ENCODE results near the gene HHAT.
A peak's percentile ranks its signal among the peaks of the same experiment; 100 is the strongest.
"Not testable (repeated sequence)": the region's sequence is repeated elsewhere in the genome, so short reads cannot be mapped to it uniquely, and the experiment has no call there.

The HHAT gene

DNA sequence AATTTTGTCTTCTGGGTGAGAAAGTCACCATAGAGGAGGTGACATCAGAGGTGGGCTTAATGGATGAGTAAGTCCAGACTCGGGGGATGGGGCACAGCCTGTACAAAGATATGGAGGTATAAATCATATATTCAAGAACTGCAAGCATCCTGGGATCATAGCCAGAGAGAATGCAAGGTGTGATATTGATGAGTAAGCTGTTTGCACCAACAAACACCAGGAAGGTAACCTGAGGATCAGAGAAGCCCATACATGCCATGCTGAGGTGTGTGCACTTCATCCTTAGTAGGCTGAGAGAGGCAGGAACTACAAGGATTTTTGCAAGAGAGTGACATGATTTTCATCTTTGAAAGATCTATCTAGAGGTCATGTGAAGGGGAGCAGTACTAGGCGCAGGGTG lies 306.4 kb downstream of the HHAT start:
- intact Hi-C loops (cut with DNase I), result no loop called here
- DNase-seq, result no peak

DNA sequence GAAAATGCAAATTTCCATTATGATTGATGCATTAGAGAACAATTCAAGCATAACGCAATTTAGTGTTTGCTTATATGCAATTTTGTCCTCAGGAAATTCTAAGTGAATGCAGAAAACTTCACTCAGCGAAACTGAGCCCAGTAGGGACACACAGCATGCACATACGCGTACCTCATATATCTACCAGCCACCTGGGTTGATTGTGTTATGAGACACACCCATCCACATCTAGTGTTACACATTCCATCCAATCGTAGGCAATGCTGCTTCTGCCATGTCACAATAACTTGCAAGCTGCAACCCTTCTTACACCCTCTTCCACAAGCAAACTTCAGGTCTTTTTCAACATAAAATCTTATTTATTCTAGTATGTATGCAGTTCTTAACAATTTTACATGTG lies 312.9 kb downstream of the HHAT start:
- DNase-seq, result no peak
- intact Hi-C loops (cut with DNase I), result no loop called here

DNA sequence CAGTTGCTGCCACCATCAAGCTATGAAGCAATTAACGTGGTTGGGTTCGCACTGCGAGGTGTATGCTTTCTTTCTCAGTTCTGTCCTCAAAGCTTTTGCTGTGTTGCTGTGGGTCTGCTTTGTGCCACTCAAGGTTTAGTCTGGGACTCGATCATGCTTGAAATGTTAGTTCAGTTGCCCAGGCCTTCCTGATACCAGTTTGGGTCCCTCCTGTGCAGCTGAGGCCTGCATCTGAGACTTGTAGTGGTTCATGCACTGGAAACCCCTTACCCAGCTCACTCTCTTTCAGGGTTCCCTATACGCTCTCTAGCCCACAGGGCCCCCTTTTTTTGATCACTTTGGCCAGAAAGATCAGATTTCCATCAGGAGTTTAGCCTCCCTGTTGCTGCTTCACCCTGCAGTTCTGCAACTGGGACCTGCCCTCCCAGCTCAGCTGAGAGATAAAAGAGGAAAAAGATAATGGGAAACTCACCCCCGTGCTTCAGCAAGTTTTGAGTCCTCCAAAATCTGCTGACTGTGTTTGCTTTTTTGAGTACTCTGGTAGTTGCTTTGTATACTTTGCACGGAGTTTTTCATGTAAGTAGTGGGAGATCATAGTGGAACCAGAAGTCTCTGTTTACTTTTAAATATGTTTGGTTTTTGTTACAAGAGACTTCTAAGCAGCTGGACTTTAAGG lies 317.0 kb downstream of the HHAT start:
- intact Hi-C loops (cut with DNase I), result no loop called here
- DNase-seq, result peak in 1 of 42 donors; percentile 14

DNA sequence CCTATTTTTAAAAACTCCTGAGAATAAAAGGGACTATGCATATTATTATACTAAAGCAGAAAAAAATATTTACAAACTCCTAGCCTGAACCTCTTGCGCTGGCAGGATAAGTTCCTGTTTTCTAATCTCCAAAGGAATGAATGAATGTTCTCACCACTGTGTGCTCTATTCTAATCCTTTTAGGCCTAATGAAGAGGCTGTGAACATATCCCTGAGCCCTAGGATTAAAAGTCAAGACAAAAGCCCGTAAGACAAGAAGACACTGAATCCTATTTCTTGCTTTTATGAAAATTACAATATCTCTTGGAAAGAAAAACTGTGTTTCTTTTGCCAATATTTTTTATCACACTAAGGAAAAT lies 317.5 kb downstream of the HHAT start:
- intact Hi-C loops (cut with DNase I), result no loop called here
- DNase-seq, result no peak

DNA sequence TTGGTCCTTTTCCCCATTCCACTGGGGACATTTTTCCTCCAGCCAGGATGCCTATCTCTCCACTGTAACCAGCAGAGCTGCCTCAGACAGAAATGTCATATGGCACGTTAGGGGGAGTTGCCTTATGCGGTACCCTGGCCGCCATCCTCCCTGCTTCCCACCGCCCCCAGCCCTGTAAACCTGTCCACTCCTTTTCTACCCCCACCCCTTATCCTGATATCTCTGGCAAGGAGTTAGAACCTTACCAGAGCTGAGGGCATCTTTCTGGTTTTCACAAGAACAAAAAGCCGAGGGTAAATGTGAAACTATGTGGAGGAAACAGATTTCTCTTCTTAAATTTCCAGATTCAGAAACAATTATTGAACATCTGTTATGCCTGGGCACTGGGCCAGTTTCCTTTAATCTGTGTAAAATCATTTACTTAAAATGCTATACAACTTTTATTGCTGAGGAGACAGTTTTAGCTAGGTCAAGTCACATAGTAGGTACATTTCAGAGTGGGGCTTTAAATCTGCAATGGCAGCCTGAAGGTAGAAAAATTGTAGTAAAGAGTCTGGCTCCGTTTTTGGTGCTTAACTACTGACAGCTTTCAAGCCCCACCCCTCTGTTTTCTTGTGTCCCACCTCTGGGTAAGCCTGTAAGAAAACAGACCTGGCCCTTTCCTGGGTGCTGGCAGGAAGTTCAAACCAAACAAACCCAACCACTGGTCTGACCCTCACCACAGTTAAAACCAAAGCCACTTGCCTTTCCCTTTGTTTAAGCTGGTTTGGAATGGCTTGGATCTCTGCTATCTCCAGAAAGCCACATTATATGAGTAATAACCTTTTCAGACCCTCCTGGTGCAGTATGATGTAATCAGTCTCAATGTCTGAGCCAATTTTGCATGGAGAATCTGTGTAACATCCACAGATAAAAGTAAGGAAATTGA lies 319.0 kb downstream of the HHAT start:
- DNase-seq, result no peak
- intact Hi-C loops (cut with DNase I), result no loop called here

DNA sequence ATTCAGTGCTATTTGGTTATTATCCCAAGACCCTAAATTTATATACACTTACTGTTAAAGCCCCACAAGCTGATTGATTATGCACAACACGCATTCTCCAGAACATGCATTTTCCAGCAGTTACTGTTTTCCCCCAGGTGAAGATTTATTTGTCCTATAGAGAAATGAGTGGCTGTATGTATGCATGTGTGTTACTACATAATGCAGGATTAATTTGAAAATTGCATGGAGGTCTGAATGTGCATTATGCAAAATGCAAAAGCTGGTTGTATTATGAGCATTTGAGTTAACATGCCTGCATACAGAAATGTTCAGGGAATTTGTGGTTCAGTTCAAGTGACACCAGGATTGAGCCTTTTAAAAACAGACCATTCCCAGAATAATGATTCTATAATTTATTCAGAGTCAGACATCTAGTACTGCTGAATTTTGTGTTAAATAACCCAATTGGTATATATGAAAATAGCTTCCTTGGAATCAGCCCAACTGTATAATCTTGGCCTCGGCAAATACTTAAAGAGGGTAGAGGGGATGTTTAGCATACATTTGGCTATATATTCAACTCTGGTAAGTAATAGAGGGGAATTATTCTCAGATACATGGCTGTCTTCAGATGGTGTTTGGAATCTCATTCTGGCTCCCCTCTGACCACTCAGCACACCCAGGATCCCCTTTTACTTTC lies 320.0 kb downstream of the HHAT start:
- DNase-seq, result no peak
- intact Hi-C loops (cut with DNase I), result no loop called here

DNA sequence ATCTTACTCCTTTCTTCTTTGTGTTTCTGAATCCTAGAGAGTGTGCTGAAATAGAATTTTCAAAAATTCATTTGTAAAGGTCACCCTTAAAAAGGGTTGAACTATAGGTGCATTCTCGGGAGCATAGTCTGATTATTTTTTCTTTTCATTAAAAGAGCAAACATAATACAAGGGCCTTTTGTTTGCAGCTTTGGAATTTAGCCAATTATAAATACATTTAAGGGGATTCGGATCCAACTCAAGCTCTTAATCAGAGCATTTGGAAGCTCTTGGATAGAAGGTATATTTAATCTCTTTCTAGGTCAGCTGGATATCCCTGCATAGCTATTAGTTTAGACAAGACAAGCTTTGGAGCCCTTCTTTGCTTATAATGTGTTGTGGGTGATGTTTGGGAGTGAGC lies 321.7 kb downstream of the HHAT start:
- no peak for DNase-seq
- intact Hi-C loops (cut with DNase I), result no loop called here

DNA sequence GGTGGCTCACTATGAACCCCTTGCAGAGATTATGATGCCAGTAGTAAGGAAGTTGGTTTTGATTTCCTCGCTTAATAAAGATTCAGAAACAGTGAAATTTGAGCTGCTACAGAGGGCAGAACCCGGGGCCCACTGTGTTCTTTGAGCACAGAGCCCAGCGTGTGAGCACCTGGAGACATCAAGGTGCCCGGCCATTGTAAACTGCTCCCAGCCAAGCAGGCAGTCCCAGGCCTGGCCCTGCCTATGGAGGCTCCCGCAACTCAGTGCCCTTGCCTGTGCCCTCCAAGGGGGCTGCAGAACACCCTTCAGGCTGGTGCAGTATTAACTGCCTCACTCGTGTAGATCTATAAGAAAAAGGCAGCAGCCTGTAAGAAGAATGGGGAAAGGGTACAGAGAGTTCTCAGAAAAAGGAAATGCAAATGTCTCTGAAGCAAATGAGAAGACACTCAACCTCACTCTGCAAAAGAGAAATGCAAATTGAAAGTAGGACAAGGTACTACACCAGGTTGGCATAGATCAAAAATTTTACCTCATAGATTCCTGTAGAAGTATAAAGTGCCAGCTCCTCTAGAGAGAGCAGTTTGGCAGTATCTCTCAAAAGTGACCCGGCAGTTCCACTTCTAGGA lies 323.7 kb downstream of the HHAT start:
- intact Hi-C loops (cut with DNase I), result no loop called here
- no peak for DNase-seq

DNA sequence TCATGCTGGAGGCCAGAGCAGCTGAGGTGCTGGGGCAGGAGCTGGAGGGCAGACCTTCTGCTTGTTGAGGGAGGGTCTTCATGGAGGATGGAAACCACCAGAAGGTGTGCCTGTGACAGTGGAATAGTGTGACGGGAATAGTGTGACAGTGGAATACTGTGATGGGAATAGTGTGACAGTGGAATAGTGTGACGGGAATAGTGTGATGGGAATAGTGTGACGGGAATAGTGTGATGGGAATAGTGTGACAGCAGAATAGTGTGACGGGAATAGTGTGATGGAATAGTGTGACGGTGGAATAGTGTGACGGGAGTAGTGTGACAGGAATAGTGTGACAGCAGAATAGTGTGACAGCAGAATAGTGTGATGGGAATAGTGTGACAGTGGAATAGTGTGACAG lies 325.1 kb downstream of the HHAT start:
- no peak for DNase-seq
- intact Hi-C loops (cut with DNase I), result no loop called here

DNA sequence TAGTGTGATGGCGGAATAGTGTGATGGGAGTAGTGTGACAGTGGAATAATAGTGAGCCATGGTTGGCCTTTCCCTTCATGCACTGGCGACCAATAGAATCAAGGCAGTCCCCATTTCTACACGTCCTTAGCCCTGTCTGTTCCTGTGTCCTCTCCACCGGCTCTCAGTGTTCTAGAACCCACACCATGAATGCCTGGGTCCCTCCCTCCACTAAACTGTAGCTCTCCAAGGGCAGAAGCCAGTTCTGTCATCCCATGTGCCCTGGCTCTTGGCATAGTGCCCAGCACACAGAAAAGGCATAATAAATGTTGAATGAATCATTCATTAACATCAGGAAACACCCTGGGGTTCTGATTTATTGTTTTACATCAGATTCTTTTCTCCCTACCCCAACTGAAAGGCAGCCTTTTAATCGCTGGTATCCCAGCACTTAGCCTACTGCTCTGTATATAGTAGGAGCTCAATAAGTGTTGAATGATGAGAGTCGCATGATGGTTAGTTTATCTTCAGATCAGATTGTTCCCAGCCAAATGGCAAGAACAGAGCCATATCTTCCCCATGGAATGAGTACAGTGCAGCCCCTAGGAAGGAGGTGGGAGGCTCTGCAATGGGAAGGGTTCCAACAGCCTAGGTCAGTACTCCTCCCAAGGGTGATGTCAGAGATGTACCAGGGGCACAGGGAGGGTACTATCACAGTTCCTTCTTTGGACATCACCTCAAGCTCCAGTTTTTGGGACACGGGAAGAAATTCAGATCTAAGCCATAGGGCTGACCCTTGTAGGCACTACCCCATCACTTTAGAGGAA lies 325.7 kb downstream of the HHAT start:
- DNase-seq, result no peak
- intact Hi-C loops (cut with DNase I), result no loop called here

DNA sequence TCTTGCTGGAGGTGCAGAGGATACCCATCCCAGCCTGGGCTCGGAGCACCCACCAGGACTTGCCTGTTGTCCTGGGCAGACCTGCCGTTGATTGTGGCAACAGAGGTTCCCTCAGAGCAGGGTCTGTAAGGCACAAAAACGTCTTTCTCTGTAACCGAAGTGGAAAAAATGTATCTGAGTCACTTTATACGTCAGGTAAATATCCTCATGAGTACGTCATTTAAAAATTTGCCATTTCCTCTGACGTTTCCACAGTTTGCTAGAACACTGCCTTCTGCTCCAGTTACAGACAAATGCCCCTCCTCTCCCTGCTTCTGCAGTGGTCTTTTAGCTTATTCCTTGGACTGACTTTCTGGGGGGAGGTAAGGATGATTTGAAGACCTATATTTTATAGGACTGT lies 326.8 kb downstream of the HHAT start:
- no peak for DNase-seq
- intact Hi-C loops (cut with DNase I), result no loop called here

DNA sequence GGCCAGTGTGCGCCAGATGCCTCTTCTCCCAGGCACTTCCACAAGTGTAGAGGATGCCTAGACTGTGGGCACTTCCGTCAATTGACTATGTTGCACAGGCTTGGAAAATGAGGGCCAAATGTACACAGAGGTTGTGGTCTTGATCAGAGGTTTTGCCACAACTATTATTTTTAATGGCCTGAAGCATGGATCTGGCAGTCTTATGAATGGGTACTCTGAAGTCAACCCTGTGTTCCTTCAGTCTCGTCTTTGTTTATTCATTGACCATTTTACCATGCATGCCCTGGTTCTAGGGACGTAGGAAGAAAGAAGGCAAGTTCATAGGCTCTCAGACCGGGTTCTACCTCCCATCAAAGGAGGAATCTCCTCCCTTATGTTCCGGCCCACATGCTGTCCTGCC lies 329.1 kb downstream of the HHAT start:
- intact Hi-C loops (cut with DNase I), result no loop called here
- DNase-seq, result no peak

DNA sequence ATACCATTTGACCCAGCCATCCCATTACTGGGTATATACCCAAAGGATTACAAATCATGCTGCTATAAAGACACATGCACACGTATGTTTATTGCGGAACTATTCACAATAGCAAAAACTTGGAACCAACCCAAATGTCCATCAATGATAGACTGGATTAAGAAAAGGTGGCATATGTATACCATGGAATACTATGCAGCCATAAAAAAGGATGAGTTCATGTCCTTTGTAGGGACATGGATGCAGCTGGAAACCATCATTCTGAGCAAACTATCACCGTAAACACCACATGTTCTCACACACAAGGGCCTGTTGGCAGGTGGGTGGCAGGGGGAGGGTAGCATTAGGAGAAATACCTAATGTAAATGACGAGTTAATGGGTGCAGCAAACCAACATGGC lies 332.8 kb downstream of the HHAT start:
- intact Hi-C loops (cut with DNase I); DNase-seq: not testable (repeated sequence)

DNA sequence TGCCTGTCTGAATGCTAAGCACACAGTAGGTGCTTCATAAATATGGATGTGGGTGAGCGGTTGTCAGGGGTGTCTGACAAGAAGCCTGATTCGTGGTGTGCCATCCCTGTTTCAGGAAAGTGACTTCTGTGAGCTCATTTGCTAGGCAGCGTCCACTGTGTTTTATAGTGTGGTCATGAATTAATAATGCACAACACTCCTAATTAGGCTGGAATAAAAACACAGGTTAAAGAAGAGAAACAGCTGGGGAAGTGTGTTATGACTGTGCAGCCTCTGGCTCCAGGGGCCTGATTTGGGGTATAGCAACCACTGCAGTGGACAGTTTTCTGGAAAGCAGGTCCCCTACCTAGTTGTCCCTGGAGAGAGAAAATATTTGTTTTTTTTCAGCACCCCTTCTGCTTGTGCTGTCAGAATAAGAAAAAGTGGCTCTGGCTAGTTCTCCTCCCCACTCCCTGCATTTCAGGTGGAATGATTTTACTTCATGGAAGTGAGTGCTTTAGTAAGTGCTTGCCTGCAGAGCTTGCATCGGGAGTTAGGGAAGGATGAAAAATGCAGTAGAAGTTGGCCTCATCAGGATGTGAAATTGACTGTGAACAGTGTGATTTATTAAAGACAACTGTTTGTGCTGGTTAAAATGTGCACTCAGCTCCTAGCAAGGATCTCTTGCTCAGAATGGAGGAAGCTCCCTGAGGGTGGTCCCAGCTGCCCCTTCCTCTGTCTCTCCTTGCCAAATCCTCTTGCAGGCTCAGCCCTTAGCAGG lies 333.8 kb downstream of the HHAT start:
- DNase-seq, result no peak
- intact Hi-C loops (cut with DNase I), result no loop called here

DNA sequence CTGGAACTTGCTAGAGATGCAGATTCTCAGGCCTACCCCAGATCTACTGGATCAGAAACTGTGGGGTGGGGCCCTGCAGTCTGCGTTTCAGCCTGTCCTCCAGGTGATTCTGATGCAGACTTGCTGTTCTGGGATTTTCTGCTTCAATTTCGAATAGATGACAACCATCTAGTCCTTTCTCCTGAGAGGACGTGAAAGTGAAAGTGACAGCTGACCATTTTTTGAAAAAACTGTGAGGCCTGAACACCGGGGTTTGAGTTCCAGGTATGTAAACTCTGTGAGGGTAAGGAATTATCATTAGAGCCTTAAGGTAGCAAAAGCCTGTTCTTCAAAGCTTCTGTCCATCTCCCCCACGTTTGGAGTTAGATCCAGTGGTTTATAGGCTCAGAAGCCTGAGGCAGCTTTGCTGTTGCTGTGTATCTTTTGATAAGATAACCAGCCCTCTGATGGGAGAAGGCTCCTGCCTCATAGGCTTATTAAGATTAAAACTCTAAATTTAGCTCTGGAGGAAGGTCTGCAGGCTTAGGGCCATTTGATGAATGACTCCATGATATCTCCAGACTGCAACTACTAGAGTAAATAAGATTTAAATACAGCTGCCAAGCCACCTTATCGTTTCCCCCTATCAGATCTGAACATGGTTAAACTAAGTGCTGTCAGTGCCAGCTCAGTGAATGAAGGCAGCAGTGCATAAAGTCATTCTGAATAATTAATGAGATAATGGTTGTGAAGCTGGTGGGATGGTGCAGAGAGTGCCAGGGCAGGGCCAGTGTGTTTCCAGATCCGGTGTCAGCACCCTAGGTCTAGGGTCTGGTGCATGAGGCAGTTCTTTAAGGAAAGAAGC lies 335.2 kb downstream of the HHAT start:
- no peak for DNase-seq

DNA sequence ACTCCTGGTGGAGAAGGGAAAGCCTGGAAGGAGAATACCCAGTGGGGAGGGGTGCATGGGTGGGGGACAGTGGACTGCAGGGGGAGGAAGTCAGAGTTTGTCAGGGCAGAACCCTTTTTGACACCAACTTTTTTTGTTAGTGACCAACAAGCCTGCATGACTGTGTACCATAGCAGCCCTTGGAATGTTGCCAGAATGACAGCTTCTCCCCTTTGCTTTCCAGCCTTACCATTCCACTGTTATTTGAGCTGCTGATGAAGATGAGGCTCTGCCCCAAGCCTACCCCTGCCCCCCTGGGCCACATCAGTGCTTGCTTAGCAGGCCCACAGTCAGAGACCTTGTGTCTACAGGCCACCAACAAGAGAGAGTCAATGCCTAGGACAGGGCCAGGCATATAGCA lies 341.2 kb downstream of the HHAT start:
- intact Hi-C loops (cut with DNase I), result no loop called here
- no peak for DNase-seq

More for the DNA sequence above, 335.2 kb downstream of the HHAT start:
- intact Hi-C loops (cut with DNase I), result no loop called here

DNA sequence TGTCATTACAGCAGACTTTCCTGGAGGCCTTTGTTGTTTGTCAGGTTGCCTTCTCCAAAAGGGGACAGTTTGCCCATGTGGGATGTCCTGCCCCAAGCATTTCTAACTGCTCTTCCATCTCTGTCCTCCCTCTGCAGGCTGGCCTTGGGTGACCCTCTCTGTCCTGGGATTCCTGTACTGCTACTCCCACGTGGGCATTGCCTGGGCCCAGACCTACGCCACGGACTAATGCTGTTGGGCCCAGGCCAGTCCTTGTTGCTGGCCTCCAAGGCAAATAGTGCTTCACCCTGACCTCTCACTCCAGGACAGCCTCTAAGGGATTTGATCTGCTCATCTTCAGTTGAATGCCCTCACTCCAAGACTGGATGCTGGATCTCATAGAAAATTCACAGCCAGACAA lies 345.4 kb downstream of the HHAT start:
- intact Hi-C loops (cut with DNase I), result no loop called here
- DNase-seq, result no peak

Measured in head of caudate nucleus (tissue), 42 donors.